ENCODE measurements around the gene GNAS.

DNA sequence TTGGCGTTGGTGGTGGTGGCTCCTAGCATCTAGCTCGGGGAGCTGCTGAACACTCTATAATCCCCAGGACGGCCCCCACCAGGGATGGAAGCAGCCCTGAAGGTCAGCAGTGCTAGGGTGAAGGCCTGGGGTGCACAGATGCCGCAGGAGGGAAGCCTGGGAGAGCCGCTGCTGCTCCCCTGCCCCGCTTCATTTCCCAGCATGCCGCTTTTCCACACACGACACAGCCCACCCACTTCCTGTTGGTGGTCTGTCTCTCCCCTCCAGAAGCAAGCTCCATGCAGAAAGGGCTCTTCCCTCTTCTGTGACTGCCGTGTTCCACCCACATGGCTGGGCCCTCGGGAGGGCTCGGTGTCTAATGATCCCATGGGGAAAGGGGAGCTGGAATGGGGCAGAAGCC lies 37.1 kb upstream of the GNAS start:
- TF ChIP-seq POLR2A (IDR thresholded peaks at IDR 0.05) = no peak
- no peak for TF ChIP-seq POLR2AphosphoS5 (IDR thresholded peaks at IDR 0.05; ENCODE audit: insufficient read depth in 1 of 2, low read depth in 1 of 2)

Measured in vagina (tissue), 2 donors.